Measurements from ENCODE around the gene SLC47A1. TPM values are rescaled to one million over a fixed set of nuclear protein-coding genes. Genes with fewer than 3 reads are reported as not detected.

The SLC47A1 gene
- total and polyA plus RNA-seq, 8 donors = 0.12 to 0.97 (median 0.49) TPM; not detected in 1

DNA sequence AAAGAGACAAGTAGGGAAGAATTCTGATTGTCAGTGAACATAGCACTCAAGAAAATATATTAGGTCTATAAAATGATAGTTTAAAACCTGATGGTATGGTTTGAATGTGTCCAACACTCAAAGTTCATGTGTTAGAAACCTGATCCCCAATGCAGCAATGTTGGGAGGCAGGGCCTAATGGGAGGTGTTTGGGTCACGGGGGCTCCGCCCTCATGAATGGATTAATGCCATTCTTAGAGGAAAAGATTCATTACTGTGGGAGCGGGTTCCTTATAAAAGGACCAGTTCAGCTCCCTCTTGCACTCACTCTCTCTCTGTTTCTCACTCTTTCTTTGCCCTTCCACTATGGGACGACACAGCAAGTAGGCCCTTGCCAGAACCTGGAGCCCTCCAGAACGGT is 41.5 kb upstream of the SLC47A1 start:
- no peaks in the 10 kb centered on the region for H3K27me3 ChIP-seq
- no peak overlapping the region for H3K27ac ChIP-seq
- no peaks in the 10 kb centered on the region for H3K9me3 ChIP-seq
- ATAC-seq = no peak
- intact Hi-C loops (cut with DNase I) = no loop called here
- H3K4me1 ChIP-seq = no peaks in the 10 kb centered on the region
- no peaks in the 10 kb centered on the region for H3K36me3 ChIP-seq
- FAIRE-seq = no peak
- DNase-seq = no peak
- no peak overlapping the region for H3K4me3 ChIP-seq
- 75 to 91% methylated on average over 5 of the region's 5 CpGs for WGBS, 2 donors
- TF ChIP-seq, protein P1, sequence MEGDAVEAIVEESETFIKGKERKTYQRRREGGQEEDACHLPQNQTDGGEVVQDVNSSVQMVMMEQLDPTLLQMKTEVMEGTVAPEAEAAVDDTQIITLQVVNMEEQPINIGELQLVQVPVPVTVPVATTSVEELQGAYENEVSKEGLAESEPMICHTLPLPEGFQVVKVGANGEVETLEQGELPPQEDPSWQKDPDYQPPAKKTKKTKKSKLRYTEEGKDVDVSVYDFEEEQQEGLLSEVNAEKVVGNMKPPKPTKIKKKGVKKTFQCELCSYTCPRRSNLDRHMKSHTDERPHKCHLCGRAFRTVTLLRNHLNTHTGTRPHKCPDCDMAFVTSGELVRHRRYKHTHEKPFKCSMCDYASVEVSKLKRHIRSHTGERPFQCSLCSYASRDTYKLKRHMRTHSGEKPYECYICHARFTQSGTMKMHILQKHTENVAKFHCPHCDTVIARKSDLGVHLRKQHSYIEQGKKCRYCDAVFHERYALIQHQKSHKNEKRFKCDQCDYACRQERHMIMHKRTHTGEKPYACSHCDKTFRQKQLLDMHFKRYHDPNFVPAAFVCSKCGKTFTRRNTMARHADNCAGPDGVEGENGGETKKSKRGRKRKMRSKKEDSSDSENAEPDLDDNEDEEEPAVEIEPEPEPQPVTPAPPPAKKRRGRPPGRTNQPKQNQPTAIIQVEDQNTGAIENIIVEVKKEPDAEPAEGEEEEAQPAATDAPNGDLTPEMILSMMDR (IDR thresholded peaks at IDR 0.05) = no peak

DNA sequence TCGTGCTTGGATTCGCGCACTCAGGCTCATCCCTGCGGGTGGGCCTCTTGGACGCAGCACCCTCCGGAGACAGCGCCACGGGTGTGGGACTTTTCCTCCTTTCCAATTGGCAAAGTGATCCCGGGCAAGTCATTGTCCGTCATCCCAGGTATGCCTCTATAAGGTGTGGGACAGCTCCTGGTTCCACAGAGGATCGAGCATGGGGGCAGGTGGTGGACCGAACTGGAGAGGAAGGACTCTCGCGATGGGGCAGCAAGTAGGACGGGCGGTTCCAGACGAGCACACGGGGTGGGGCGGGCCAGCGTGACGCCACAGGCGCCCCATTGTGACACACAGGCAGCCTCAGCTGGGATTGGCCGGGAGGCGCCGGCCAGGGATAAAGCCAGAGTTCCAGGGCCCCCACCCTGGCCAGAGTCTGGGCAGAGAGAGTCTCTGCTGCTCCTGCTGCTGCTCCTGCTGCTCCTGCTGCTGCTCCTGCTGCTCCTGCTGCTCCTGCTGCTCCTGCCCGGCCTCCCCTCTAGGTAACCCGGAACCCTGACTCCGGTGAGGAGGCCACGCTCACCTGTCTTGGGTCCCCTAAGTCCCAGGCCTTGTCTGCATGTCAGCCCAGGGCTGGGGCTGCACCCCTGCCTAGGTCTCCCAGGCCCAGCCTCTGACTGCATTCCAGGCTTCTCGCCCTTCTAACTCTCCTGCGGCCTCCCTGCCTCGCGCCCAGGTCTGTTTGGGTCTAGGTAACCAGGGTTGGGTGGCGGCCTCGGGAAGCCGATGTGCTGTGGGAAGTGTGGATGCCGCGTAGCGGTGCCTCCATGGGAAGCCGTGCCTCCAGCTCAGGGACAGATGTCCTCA is 38.5 kb upstream of the SLC47A1 start:
- peak in 1 of 6 donors; percentile 50 for DNase-seq
- WGBS, 2 donors = 87 to 93% methylated on average over 39 to 40 of the region's 40 CpGs

DNA sequence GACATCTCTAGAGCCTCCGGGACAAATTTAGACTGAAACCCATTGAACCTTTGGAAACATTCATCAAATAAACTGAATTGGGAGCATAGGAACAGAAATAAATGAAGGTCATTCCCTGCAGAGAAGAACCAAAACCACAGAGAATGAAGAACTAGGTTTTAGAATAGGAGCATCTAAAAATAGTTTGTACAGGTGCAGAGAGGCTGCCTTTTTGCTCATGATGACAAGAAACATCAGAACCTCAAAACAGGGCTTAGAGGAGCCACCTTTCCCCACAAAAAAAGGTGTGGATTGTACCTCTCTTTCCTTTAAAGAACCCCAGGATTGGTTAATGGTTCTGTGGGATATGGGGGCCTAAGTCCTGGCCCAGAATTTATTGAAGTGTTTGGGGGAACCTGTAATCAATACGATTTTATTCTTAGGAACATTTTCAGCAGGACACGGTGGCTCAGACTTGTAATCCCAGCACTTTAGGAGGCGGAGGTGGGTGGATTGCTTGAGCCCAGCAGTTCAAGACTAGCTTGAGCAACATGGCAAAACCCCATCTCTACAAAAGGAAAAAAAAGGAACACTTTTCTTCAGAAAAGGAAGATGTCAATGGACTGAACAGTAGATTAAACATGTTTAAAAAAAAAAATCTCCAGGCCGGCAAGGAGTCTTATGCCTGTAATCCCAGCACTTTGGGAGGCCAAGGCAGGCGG is 37.7 kb upstream of the SLC47A1 start:
- H3K9me3 ChIP-seq = no peaks in the 10 kb centered on the region
- no peak overlapping the region for H3K4me3 ChIP-seq
- FAIRE-seq = no peak
- intact Hi-C loops (cut with DNase I) = no loop called here
- no peaks in the 10 kb centered on the region for H3K27me3 ChIP-seq
- 79 to 86% methylated on average over 6 of the region's 6 CpGs for WGBS, 2 donors
- H3K36me3 ChIP-seq = no peaks in the 10 kb centered on the region
- no peak for DNase-seq
- no peaks in the 10 kb centered on the region for H3K4me1 ChIP-seq
- no peak for ATAC-seq
- TF ChIP-seq, protein P1 (IDR thresholded peaks at IDR 0.05) = no peak
- no peak overlapping the region for H3K27ac ChIP-seq

More for the DNA sequence above, 38.5 kb upstream of the SLC47A1 start:
- intact Hi-C loops (cut with DNase I) = no loop called here
- Histone ChIP-seq H3K4me3 (no peak overlapping the region), H3K27me3 (no peaks in the 10 kb centered on the region), H3K4me1 (no peaks in the 10 kb centered on the region), H3K36me3 (no peaks in the 10 kb centered on the region), H3K27ac (no peak overlapping the region), H3K9me3 (no peaks in the 10 kb centered on the region)
- ATAC-seq = no peak
- TF ChIP-seq, protein P1 (IDR thresholded peaks at IDR 0.05) = no peak
- no peak for FAIRE-seq

DNA sequence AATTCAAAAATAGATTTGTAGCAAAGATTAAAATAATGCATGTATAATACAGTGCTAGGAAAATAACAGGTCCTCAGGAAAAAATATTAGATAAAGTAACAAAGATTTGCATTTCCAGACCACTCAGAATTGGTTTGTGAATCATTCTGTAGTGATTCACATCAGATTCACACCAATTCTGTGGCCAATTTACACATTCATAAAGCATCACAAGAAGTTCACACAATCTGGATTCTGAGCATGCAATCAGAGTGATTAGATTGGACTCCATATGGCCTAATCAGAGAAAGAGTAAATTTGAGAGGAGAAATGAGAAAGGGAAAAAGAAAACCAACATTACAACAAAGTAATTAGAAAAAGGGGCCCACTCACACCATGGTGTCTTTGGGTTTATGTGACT is 36.0 kb upstream of the SLC47A1 start:
- Histone ChIP-seq H3K4me1 (no peaks in the 10 kb centered on the region), H3K27ac (no peak overlapping the region), H3K27me3 (no peaks in the 10 kb centered on the region), H3K9me3 (no peaks in the 10 kb centered on the region), H3K4me3 (no peak overlapping the region), H3K36me3 (no peaks in the 10 kb centered on the region)
- FAIRE-seq = no peak
- ATAC-seq = no peak
- no peak for DNase-seq
- intact Hi-C loops (cut with DNase I) = no loop called here
- TF ChIP-seq, protein P1 (IDR thresholded peaks at IDR 0.05) = no peak

DNA sequence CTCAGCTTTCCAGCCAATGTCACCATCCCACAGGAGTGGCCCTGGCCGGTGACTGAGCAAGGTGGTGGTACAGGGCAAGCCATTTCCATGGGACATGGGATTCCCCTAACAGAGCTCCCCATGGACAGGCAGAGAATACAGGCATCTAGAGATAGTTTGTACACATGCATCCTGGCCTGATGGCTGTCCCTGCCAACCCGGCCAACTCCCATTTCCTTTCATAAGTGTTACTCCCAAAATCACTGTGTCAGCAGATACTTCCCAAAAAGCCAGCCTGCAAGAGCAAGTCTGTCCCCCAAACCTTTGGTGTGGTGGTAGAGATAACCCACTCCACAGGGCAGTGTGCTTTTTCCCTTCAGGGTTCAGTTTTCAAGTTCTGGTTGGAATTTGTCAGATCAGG is 32.4 kb upstream of the SLC47A1 start:
- Histone ChIP-seq H3K4me3 (no peak overlapping the region), H3K27ac (no peak overlapping the region), H3K4me1 (no peaks in the 10 kb centered on the region), H3K9me3 (no peaks in the 10 kb centered on the region), H3K27me3 (no peaks in the 10 kb centered on the region), H3K36me3 (no peaks in the 10 kb centered on the region)
- no peak for FAIRE-seq
- intact Hi-C loops (cut with DNase I) = no loop called here
- no peak for DNase-seq
- TF ChIP-seq, protein P1 (IDR thresholded peaks at IDR 0.05) = no peak
- no peak for ATAC-seq
- WGBS, 2 donors = 57 to 86% methylated on average over 2 of the region's 2 CpGs
